IMR-90 (cell line): ENCODE data around the gene PNKD. TPM values are rescaled to one million over a fixed set of nuclear protein-coding genes. Genes with fewer than 3 reads are reported as not detected.

Experiments used
- ATAC-seq: fragments of 200-7000 bp; cut with Tn5 transposase; 2 replicates; pipeline ENCODE4 v1.9.1; 2020; ENCODE audit warnings: low read depth, mild to moderate bottlenecking, moderate library complexity
- BruUV-seq: library from RNA; stranded (reverse); fragments of 400-500 nt; replicated peaks from 2 replicates; lab custom pipeline; 2021; lab: Mats Ljungman, UMichigan
- CTCF ChIA-PET: fragments of 300-600 bp; formaldehyde crosslinking; extraction: SDS; loops from one replicate; lab custom pipeline; 2021; ENCODE audit warnings: antibody characterized with exemption; lab: Yijun Ruan, JAX
- POLR2A ChIA-PET: fragments of 300-600 bp; sonication (Branson Sonifier 250); formaldehyde crosslinking; loops from one replicate; lab custom pipeline; 2022; ENCODE audit warnings: antibody characterized with exemption; ENCODE audit not compliant: unreplicated experiment; lab: Charles Lee
- DNase-seq: peaks from one replicate; pipeline ENCODE4 v3.0.0; 2013
- H2AFZ ChIP-seq: replicated peaks from 2 replicates; pipeline ENCODE3; 2013; ENCODE audit warnings: low read length, mild to moderate bottlenecking; ENCODE audit not compliant: poor library complexity
- H2AK5ac ChIP-seq: 2 replicates; pipeline ENCODE4 v1.6.1; 2013; ENCODE audit warnings: low read depth, low read length, inconsistent platforms
- H2AK9ac ChIP-seq: replicated peaks from 2 replicates; pipeline ENCODE3; 2013; ENCODE audit warnings: mild to moderate bottlenecking, low read depth, low read length, moderate library complexity; ENCODE audit not compliant: poor library complexity
- H2BK120ac ChIP-seq: 2 replicates; pipeline ENCODE4 v1.6.1; 2013; ENCODE audit warnings: low read depth, low read length, inconsistent platforms
- H2BK15ac ChIP-seq: 3 replicates; pipeline ENCODE4 v1.6.1; 2013; ENCODE audit warnings: low read depth, low read length, inconsistent platforms
- H2BK20ac ChIP-seq: 2 replicates; pipeline ENCODE4 v1.6.1; 2013; ENCODE audit warnings: low read depth, mild to moderate bottlenecking, inconsistent platforms, low read length, moderate library complexity
- H2BK5ac ChIP-seq: 2 replicates; pipeline ENCODE4 v1.6.1; 2013; ENCODE audit warnings: mild to moderate bottlenecking, low read depth, low read length, inconsistent platforms; ENCODE audit not compliant: poor library complexity, severe bottlenecking
- H3K14ac ChIP-seq: replicated peaks from 2 replicates; pipeline ENCODE4 v1.6.1; 2013; ENCODE audit warnings: low read depth, low read length, inconsistent platforms
- H3K18ac ChIP-seq: 2 replicates; pipeline ENCODE4 v1.6.1; 2013; ENCODE audit warnings: low read depth, low read length, control low read depth
- H3K23ac ChIP-seq: 2 replicates; pipeline ENCODE4 v1.6.1; 2013; ENCODE audit warnings: low read depth, low read length, inconsistent platforms
- H3K27ac ChIP-seq: 2 replicates; pipeline ENCODE4 v1.5.1; 2013; ENCODE audit warnings: mild to moderate bottlenecking, control low read depth, low read length; ENCODE audit not compliant: insufficient read depth
- H3K27me3 ChIP-seq: 2 replicates; pipeline ENCODE4 v1.6.1; 2013; ENCODE audit warnings: low read length; ENCODE audit not compliant: control insufficient read depth, insufficient read depth
- H3K36me3 ChIP-seq: 2 replicates; pipeline ENCODE4 v1.6.1; 2013; ENCODE audit warnings: low read length, mixed read lengths; ENCODE audit not compliant: control insufficient read depth, insufficient read depth
- H3K4ac ChIP-seq: 2 replicates; pipeline ENCODE4 v1.6.1; 2013; ENCODE audit warnings: low read depth, low read length, inconsistent platforms
- H3K4me1 ChIP-seq: 2 replicates; pipeline ENCODE4 v1.6.1; 2013; ENCODE audit warnings: low read length, mixed read lengths; ENCODE audit not compliant: control insufficient read depth, insufficient read depth
- H3K4me2 ChIP-seq: 2 replicates; pipeline ENCODE4 v1.6.1; 2013; ENCODE audit warnings: low read depth, mild to moderate bottlenecking, control low read depth, low read length, moderate library complexity
- H3K4me3 ChIP-seq: 2 replicates; pipeline ENCODE4 v1.5.1; 2013; ENCODE audit warnings: low read depth, mild to moderate bottlenecking, control low read depth, low read length, moderate library complexity; ENCODE audit not compliant: insufficient read depth
- H3K56ac ChIP-seq: 2 replicates; pipeline ENCODE4 v1.6.1; 2013; ENCODE audit warnings: low read length, inconsistent platforms; ENCODE audit not compliant: insufficient read depth; ENCODE audit errors: extremely low read depth
- H3K79me1 ChIP-seq, 2 experiments: 2 replicates each; pipeline ENCODE4 v1.6.1; 2013; ENCODE audit warnings: low read length in 2 of 2, inconsistent platforms in 1 of 2, low read depth in 1 of 2
- H3K9ac ChIP-seq: 2 replicates; pipeline ENCODE4 v1.6.1; 2013; ENCODE audit warnings: low read depth, low read length, control low read depth
- H3K9me1 ChIP-seq: 2 replicates; pipeline ENCODE4 v1.6.1; 2013; ENCODE audit warnings: low read length, inconsistent platforms; ENCODE audit not compliant: insufficient read depth
- H3K9me3 ChIP-seq: 2 replicates; pipeline ENCODE4 v1.6.1; 2013; ENCODE audit warnings: low read length; ENCODE audit not compliant: control insufficient read depth, insufficient read depth
- H4K20me1 ChIP-seq: 2 replicates; pipeline ENCODE4 v1.6.1; 2013; ENCODE audit warnings: low read length, inconsistent platforms; ENCODE audit not compliant: insufficient read depth
- H4K5ac ChIP-seq: 2 replicates; pipeline ENCODE4 v1.6.1; 2013; ENCODE audit warnings: mild to moderate bottlenecking, low read depth, low read length, control low read depth
- H4K8ac ChIP-seq, 2 experiments: 2 replicates each; pipeline ENCODE4 v1.6.1; 2013; ENCODE audit warnings: low read depth in 2 of 2, low read length in 2 of 2, control low read depth in 1 of 2, inconsistent platforms in 1 of 2
- H4K91ac ChIP-seq: 2 replicates; pipeline ENCODE4 v1.6.1; 2013; ENCODE audit warnings: low read depth, low read length, inconsistent platforms; ENCODE audit not compliant: insufficient read depth
- CHD1 ChIP-seq: IDR thresholded peaks from 2 replicates; pipeline ENCODE4 v1.6.1; 2012; ENCODE audit warnings: low read depth, low read length, improper control_type of control experiment
- CTCF ChIP-seq: conservative IDR thresholded peaks from 2 replicates; pipeline ENCODE4 v1.5.1; 2012; ENCODE audit warnings: mild to moderate bottlenecking, low read depth, low read length, improper control_type of control experiment
- MAFK ChIP-seq: IDR thresholded peaks from 2 replicates; pipeline ENCODE4 v1.6.1; 2012; ENCODE audit warnings: low read depth, low read length, improper control_type of control experiment
- MXI1 ChIP-seq: IDR thresholded peaks from 2 replicates; pipeline ENCODE4 v1.6.1; 2012; ENCODE audit warnings: low read depth, mild to moderate bottlenecking, low read length, moderate library complexity, borderline replicate concordance
- RAD21 ChIP-seq: IDR thresholded peaks from 2 replicates; pipeline ENCODE4 v1.6.1; 2012; ENCODE audit warnings: low read length, improper control_type of control experiment
- RCOR1 ChIP-seq: IDR thresholded peaks from 2 replicates; pipeline ENCODE4 v1.6.1; 2012; ENCODE audit warnings: mild to moderate bottlenecking, low read length, improper control_type of control experiment; ENCODE audit not compliant: insufficient replicate concordance
- RFX5 ChIP-seq: IDR thresholded peaks from 2 replicates; pipeline ENCODE4 v1.8.0; 2012; ENCODE audit warnings: low read depth, mild to moderate bottlenecking, low read length, moderate library complexity
- SMC3 ChIP-seq: fragments of 150-350 bp; IDR thresholded peaks from 2 replicates; pipeline ENCODE4 v1.6.1; 2016; ENCODE audit warnings: low read depth, mild to moderate bottlenecking, antibody characterized with exemption, low read length, moderate library complexity
- USF2 ChIP-seq: fragments of 150-350 bp; IDR thresholded peaks from 2 replicates; pipeline ENCODE4 v1.6.1; 2017; ENCODE audit warnings: mild to moderate bottlenecking, antibody characterized with exemption, low read length, low read depth
- WGBS, 2 experiments: methylation state at CpG; one replicate each; pipeline versions ENCODE4 v1.1.5 to v1.1.7; 2013; ENCODE audit warnings: missing lambda C conversion rate in 2 of 2; ENCODE audit not compliant: insufficient read length in 1 of 2; ENCODE audit errors: extremely low coverage in 2 of 2; 5-methylcytosine and 5-hydroxymethylcytosine counted together
- dilution Hi-C: fragments of 300-500 bp; cut with HindIII; formaldehyde crosslinking; loops from one replicate; pipeline ENCODE4 v1.14.3; 2018; ENCODE audit warnings: low sequenced_read_pairs; ENCODE audit not compliant: unreplicated experiment
- in situ Hi-C: fragments of 300-500 bp; cut with MboI; formaldehyde crosslinking; loops from 3 replicates; pipeline ENCODE4 v1.14.3; 2019; ENCODE audit warnings: low sequenced_read_pairs, inconsistent platforms, mixed read lengths
- intact Hi-C: fragments of 100-400 bp; cut with micrococcal nuclease; formaldehyde crosslinking; loops from 2 replicates; pipeline ENCODE4 v1.10.0; 2022
- polyA plus RNA-seq, 3 experiments: library from polyadenylated mRNA; depleted of rRNA; stranded (reverse); fragments of >200 nt; gene quantifications; 2 replicates each; pipeline ENCODE4 v1.2.3, GENCODE V29; 2012; ENCODE audit warnings: low replicate concordance in 1 of 3
- total RNA-seq: library from RNA; depleted of rRNA; stranded (reverse); fragments of >200 nt; gene quantifications from 2 replicates; pipeline ENCODE4 v1.2.3, GENCODE V29; 2012

Gene PNKD
- total and polyA plus RNA-seq, 2 of the 4 experiments (the other 2 are of a cell fraction), result 19.2 to 68.5 TPM

GRCh38 chr2:218381916-218382366, 111.6 kb downstream of the PNKD start, which contains the start of gene SLC11A1:
Gene SLC11A1 (plus strand): TSS chr2:218382273. CDS start chr2:218382369, 96 bp downstream.
- ChIA-PET CTCF (no interaction called here), POLR2A (no interaction called here)
- no peak for TF ChIP-seq CTCF
- no peak for TF ChIP-seq MAFK
- no peak for TF ChIP-seq USF2
- TF ChIP-seq RFX5, result no peak
- TF ChIP-seq RCOR1, result no peak
- TF ChIP-seq MXI1, result no peak
- TF ChIP-seq SMC3, result no peak
- TF ChIP-seq CHD1, result no peak
- no peak for TF ChIP-seq RAD21
- no TSS peak for BruUV-seq
- Histone ChIP-seq H4K8ac (no peak within 1 kb of the TSS), H3K9ac (no peak within 1 kb of the TSS), H2BK120ac (no peak within 1 kb of the TSS), H3K23ac (no peak within 1 kb of the TSS), H4K91ac (no peak within 1 kb of the TSS), H3K79me1 (no peaks in the 10 kb centered on the region), H3K9me3 (no peaks in the 10 kb centered on the region), H2AFZ (no peak within 1 kb of the TSS), H3K4me1 (no peaks in the 10 kb centered on the region), H4K20me1 (no peaks in the 10 kb centered on the region), H3K9me1 (no peaks in the 10 kb centered on the region), H2AK5ac (no peak within 1 kb of the TSS), H3K4me3 (no peak within 1 kb of the TSS), H3K36me3 (no peaks in the 10 kb centered on the region), H3K27ac (no peak within 1 kb of the TSS), H2AK9ac (peak within 1 kb of the TSS; percentile 65), H2BK15ac (no peak within 1 kb of the TSS), H3K27me3 (peaks cover 21% of the 10 kb centered on the region), H3K56ac (no peak within 1 kb of the TSS), H3K4ac (no peak within 1 kb of the TSS), H4K5ac (no peak within 1 kb of the TSS), H2BK20ac (no peak within 1 kb of the TSS), H3K4me2 (no peak within 1 kb of the TSS), H2BK5ac (no peak within 1 kb of the TSS), H3K14ac (no peak within 1 kb of the TSS), H3K18ac (no peak within 1 kb of the TSS)
- WGBS, 2 experiments, result 67% methylated on average over 3 of the region's 13 CpGs; no CpG with 5 or more reads in 1 of the 2 experiments
- DNase-seq (no peak), ATAC-seq (no peak)
- intact Hi-C loops (no loop called here), in situ Hi-C loops (no loop called here), dilution Hi-C loops (no loop called here)
